NCI-H187 treated with DMSO at 0.1 percent for 48 hours (cell line): ENCODE results near the gene KPNA6.
"Not testable (repeated sequence)": the region's sequence is repeated elsewhere in the genome, so short reads cannot be mapped to it uniquely, and the experiment has no call there.

Source experiments
- DNase-seq: peaks from one replicate; lab custom pipeline; 2025; lab: John Stamatoyannopoulos, UW

KPNA6 gene

DNA sequence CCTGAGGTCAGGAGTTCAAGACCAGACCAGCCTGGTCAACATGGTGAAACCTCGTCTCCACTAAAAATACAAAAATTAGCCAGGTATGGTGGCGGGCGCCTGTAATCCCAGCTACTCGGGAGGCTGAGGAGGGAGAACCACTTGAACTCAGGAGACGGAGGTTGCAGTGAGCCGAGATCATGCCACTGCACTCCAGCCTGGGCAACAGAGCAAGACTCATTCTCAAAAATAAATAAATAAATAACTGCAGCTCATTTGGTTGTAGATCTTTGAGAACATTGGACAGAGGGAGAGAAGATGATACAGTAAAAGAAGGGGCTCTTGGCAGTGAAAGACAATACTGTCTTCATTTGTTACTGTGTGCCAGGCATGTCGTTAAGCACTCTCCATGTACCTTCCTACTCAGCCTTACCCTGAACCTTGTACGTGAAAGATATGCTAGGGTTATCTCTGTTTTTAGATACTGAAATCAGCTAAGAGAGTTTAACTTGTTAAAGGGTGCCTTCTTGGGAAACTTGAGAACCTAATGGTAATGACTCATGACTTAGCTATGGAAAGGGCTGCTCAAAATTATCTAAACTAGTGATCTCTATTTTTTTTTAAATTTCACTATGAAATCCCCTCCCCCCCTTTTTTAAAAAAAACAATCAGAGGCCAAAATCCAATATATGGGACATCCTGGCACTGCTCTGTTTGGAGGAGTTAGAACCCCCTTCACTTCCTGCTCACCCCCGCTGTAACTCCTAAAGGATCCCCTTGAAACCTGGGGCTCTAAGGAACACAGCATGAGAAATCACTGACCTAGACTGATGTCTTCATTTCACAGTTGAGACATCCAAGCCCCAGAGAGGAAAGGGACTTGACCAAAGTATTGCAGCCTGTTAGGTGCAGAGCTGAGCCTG lies 6.8 kb upstream of the KPNA6 start:
- no peak for DNase-seq

DNA sequence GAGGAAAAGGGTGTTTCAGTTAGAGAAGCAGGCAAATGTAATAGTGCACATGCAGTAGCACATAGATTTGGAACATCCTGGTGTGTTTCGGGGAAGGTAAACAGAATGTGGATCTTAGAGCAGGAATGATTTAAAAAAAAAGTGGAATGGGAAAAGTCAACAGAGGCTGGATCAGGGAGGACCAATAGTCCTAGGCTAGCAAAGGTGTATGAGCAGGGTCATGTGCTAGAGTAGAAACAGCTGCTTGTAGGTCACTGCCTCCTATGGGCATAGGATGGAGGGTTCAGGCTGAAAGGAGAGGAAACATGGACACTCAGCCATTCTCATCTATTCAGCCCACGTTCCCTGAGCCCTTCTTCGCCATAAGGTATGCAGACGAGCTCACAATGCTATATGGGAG lies 3.7 kb upstream of the KPNA6 start:
- DNase-seq = no peak

DNA sequence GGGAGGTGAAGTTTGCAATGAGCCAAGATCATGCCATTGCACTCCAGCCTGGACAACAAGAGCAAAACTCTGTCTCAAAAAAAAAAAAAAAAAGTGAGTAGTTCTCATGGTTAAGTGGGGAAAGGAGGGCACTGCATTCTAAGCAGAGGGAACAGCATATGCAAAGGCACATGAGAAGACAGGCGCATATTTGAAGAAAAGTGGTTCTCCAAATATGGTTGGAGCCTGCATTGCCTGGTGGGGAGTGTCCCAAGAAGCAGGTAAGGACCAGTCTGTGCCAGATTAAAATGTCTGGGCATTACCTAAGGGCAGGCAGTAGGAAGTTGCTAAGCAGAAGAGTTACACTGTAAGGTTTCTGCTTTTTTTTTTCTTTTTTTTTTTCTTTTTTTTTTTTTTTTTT lies 2.5 kb upstream of the KPNA6 start:
- no peak for DNase-seq

DNA sequence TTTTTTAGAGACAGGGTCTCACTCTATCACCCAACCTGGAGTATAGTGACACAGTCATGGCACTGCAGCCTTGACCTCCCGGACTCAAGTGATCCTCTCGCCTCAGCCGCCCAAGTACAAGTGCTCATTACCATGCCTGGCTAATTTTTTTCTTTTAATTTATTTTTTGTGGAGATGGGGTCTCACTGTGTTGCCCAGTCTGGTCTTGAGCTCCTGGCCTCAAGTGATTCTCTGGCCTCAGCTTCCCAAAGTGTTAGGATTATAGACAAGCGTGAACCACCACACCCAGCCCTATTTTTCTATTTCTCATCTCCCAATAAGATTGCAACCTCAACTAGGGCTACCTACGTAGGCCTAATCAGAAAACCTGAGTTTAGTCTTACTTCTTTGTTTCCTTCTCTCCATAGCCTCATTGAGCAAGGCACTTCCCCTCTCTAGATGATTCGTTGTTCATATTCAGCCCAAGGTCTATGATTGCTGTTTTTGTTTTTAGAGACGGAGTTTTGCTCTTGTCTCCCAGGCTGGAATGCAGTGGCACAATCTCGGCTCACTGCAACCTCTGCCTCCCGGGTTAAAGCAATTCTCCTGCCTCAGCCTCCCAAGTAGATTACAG lies 1.1 kb upstream of the KPNA6 start:
- no peak for DNase-seq

DNA sequence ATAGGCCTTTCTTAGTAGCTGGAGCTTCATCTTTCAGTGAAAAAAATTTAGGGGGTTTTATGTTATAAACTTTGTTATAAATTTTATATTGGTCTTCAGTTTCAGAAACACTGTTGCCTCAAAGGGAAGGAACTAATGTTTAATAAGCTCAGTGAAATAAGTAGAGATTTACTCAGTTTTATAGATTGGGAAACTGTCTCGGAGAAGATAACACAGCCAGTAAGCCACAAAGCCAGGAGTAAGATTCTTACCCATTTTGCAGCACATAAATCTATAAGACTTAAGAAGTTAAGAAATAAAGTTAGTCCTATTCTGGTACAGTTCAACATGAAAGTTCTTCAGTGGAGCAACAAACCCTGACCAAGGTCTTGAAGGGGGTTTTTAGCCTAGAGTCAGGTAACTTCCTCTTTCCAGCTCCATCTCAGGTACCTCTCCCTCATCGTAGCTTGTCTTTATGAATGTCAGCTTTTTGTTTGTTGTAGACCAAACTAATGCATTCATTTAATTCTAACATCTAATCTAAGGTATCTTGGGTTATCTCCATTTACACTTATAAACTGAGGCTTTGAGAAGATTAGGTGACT lies 3.3 kb downstream of the KPNA6 start:
- DNase-seq = no peak

DNA sequence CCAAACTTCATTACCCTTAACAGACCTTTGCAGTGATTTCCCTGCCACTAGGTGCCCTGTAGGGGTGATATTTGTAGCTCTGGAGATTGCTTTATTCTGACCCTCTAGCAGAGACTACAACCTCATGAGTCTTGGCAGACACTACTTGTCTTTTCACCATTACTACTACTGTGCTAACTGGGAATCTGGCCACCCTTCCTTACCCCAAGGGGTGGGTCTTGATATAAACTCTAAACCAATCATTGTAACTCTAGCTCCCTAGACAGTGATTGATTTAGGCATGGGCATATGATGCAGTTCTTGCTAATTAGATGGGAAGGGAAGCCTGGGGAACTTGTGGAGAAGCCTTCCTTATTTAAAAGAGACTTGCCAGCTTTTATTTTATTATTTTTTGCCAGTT lies 3.9 kb downstream of the KPNA6 start:
- no peak for DNase-seq

DNA sequence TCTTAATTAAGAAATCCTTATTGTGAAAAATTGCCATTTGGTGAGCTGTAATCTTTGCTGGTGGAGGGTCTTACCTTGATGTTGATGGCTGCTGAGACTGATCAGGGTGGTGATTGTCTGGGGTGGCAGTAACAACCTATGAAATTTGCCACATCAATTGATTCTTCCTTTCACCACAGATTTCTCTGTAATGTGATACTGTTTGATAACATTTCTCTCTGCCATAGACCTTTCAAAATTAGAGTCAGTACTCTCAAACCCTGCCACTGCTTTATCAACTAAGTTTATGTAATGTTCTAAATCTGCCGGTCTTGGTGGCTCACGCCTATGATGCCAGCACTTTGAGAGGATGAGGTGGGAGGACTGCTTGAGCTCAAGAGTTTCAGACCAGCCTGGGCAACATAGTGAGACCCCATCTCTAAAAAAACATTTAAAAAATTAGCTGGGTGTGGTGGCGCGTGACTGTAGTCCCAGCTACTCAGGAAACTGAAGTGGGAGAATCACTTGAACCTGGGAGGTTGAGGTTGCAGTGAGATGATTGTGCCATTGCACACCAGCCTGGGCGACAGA lies 5.0 kb downstream of the KPNA6 start:
- DNase-seq = no peak

DNA sequence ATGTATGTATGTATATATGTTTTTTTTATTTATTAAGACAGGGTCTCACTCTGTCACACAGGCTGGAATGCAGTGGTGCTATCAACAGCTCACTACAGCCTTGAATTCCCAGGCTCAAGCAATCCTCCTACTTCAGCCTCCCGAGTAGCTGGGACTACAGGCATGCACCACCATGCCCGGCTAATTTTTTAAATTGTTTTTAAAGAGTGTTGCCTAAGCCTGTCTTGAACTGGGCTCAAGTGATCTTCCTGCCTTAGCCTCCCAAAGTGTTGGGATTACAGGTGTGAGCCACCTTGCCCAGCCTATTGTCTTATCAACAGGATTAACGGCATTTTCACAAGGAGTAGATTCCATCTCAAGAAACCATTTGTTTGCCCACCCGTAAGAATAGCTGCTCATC lies 5.6 kb downstream of the KPNA6 start:
- not testable (repeated sequence) for DNase-seq

DNA sequence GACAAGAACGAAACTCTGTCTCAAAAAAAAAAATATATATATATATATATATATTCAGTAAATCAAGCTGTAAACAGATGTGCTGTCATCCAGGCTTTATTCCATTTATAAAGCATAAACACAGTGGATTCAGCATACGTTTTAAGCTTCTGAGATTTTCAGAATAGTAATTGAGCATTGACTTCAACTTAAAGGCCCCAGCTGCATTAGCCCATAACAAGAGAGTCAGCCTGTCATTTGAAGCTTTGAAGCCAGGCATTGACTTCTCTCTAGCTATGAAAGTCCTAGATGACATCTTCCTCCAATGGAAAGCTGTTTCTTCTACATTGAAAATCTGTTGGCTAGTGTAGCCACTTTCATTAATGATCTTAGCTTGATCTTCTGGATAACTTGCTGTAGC lies 6.6 kb downstream of the KPNA6 start:
- DNase-seq = no peak

DNA sequence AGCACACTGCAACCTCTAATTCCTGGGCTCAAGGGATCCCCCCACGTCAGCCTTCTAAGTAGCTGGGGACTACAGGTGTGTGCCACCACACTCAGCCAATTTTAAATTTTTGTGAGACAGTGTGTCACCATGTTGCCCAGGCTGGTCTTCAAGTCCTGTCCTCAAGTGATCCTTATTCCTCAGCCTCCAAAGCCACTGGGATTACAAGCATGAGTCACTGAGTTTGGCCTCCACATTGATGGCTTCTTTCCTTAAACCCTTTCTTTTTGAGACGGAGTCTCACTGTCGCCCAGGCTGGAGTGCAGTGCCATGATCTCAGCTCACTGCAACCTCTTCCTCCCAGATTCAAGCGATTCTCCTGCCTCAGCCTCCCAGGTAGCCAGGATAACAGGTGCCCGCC lies 7.6 kb downstream of the KPNA6 start:
- DNase-seq = no peak

DNA sequence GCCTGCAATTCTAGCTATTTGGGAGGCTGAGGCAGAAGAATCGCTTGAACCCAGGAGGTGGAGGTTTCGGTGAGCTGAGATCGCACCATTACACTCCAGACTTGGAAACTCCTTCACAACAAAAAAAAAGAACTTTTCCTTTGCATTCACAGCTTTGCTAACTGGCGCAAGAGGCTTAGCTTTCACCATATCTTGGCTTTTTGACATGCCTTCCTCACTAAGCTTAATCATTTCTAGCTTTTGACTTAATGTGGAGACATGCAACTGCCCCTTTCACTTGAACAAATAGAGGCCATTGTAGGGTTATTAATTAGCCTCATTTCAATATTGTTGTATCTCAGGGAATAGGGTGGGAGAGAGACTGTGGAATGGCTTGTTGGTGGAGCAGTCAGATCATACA lies 8.7 kb downstream of the KPNA6 start:
- DNase-seq = no peak

DNA sequence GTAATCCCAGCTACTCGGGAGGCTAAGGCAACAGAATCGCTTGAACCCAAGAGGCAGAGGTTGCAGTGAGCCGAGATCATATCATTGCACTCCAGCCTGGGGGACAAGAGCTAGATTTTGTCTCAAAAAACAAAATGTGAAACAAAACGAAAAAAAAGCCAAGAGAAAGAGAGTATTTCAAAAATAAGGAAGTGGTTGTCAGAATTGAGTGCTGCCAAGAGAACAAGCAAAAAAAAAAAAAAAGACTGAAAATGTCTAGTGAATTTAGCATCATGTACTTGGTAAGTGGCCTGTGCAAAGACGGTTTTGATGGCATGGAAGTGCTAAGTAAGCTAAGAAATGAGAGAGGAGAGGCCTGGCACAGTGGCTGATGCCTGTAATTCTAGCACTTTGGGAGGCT lies 14.3 kb downstream of the KPNA6 start:
- no peak for DNase-seq

DNA sequence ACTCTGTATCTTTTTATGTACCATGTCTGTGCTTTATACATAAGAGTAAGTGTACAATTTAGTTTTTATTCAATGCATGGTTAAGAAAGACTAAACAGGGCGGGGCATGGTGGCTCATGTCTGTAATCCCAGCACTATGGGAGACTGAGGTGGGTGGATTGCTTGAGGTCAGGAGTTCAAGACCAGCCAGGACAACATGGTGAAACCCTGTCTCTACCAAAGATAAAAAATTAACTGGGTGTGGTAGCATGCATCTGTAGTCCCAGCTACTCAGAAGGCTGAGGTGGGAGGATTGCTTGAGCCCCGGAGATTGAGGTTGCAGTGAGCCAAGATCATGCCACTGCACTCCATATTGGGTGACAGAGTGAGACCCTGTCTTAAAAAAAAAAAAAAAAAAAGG lies 15.5 kb downstream of the KPNA6 start:
- not testable (repeated sequence) for DNase-seq

DNA sequence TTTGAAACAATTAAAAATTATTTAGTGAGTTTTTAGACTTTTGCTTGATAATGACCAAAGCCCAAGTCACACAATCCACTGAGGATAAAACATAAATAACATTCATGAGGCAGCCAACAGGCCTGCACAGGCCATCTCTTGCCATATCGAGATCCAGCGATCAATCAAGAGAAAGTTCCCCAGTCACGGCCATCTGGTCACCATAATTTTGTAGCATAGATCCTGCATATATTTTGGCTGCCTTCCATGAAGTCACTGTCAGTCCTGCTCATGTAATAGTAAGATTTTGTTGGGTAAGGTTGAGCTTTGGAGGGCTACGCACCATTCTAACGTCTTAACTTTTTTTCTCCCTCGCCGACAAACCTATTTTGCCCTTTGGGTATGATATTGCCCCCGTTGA lies 17.5 kb downstream of the KPNA6 start:
- DNase-seq = no peak

DNA sequence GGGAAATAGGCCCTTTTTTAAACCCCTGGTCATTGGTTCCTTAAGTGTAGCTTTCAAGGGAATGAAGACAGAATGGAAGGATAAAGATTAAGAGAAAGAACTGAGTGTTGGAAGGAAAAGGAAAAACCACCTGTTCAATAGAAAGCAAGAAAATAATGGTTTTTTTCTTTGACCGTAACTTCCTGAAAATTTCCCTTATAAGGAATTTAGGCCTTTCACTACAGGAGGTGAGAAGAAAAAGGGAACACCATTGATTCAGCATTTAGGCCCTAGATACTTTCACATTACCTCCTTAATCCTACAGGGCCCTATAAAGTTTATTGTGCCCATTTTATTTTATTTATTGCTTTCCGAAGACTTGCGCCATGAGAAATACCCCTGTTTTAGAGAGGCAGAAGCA lies 18.9 kb downstream of the KPNA6 start:
- no peak for DNase-seq

DNA sequence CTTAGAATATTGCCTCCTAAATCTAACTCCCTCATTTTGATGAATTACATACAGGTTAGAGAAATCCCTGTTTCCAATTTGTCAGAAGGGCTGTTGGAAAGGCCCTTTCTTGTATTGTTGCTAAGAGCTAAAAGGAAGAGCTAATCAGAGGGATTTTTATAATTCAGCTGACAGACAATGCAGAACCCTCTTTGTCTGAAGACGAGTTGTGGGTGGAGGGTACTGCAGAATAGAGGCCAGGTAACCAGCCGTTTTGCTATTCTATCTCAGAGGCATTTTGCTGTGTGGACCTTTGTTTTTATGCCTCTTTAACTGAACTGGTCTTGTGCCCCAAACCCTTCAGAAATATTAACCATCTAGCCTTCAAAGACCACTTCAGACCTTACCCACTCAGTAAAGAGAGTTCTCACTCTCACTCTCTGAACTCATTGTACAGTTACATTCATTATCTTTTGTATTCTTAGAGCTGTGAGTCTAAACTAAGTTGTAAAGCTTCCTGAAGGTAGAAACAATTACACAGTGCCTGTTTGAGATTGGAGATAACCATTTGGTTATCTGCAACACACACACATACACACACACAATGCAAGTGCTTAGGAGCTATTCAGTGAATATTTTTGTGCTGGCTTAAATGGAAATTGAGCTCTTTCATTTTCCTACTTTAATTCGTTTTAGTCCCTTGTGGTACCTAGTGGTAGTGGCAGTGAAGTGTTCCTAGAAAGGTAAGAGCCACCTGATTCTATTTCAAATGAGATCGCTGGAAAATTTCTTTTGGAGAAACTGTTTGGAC lies 19.7 kb downstream of the KPNA6 start:
- no peak for DNase-seq

DNA sequence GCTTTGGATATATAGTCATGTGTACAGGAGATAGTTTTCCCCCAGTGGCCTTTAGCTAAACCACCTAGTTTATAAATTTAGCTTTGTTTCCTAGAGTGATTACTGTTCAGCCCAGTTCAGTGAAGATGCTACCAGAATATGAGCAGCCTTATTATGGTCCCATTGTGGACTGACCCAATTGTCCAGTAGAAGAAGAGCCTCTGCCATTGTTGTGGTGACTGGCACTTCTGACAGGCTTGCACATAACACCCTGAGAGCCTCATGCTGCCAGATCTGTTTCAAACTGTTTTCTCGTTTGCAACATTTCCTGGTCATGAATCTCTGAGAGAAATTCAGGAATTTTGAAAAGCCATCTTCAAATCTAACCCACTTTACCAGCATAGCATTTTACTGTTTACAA lies 20.6 kb downstream of the KPNA6 start:
- no peak for DNase-seq

DNA sequence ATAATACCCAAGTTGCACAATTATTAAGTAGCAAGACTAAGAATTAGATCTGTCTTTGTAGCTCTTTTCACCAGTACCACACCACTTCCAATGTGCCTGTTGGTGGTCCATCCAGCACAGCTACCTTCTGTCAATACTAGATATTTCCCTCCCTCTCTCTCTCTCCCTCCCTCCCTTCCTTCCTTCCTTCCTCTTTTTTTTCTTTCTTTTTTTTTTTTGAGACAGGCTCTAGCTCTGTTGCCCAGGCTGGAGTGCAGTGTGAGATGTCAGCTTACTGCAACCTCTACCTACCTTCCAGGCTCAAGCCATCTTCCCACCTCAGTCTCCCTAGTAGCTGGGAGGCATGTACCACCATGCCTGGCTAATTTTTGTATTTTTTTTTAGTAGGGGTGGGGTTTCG lies 21.1 kb downstream of the KPNA6 start:
- no peak for DNase-seq

DNA sequence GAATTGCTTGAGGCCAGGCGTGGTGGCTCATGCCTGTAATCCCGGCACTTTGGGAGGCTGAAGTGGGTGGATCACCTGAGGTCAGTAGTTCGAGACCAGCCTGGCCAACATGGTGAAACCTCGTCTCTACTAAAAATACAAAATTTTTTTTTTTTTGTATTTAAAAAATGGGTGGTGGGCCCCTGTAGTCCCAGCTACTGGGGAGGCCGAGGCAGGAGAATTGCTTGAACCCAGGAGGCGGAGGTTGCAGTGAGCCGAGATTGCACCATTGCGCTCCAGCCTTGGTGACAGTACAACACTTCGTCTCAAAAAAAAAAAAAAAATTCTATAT lies 26.1 kb downstream of the KPNA6 start:
- DNase-seq = not testable (repeated sequence)

DNA sequence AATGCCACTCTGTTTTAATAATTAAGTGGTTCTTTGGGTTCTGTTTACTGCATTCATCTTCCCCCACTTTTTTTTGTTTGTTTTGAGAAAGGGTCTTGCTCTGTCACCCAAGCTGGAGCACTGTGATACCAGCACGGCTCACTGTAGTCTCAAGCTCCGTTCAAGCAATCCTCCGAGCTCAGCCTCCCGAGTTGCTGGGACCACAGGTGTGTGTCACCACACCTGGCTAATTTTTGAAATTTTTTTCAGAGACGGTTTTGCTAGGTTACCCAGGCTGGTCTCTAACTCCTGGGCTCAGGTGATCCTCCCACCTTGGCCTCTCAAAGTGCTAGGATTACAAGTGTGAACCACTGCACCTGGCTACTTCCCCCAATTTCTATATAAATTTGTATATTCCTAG lies 29.3 kb downstream of the KPNA6 start:
- DNase-seq = no peak

DNA sequence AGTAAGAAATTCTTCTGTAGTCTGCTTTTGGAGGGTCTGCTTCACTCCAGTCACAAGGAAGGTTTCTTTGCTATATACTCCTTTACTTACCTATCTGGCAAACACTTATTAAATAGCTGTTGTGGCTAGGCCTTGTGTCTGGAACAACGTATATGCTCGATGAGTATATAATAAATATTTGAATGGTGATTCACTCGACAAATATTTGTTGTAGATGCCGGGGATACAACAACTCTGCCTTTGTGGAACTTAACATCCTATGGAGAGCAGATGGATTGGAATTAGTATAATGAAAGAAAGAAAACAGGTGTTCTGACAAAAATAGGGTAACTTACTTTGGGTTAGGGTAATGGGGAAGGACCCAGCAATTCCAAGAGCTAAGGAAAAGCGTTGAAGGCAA lies 31.1 kb downstream of the KPNA6 start:
- DNase-seq = no peak
